ENCODE results near the gene UFD1.

- TF ChIP-seq CTCF (IDR thresholded peaks at IDR 0.05) (no peak), ZFX (IDR thresholded peaks at IDR 0.05; ENCODE audit: borderline replicate concordance) (no peak)
Observed at GRCh38 chr22:19506212-19506611, 27.2 kb upstream of the UFD1 start.

Data from 22Rv1 (cell line).